ENCODE results near the gene BID. TPM values are rescaled to one million over a fixed set of nuclear protein-coding genes. Genes with fewer than 3 reads are reported as not detected.

The BID gene
- total and polyA plus RNA-seq, 4 donors, result 13.1 to 179 (median 37.5) TPM

GRCh38 chr22:17784776-17785175, 10.5 kb upstream of the BID start:
- 86 to 90% methylated on average over 11 of the region's 11 CpGs for WGBS, 2 donors
- no peak overlapping the region for H3K27ac ChIP-seq (ENCODE audit: low read depth in 1 of 2, low read length in 1 of 2)
- H3K4me1 ChIP-seq (ENCODE audit: control insufficient read depth in 5 of 5, insufficient read depth in 5 of 5, low read length in 5 of 5), result peaks cover 0 to 13% (median 8%) of the 10 kb centered on the region in 5 donors
- no peak overlapping the region for H3K9ac ChIP-seq (ENCODE audit: insufficient read depth in 1 of 2, low read length in 2 of 2)
- DNase-seq (no peak), ATAC-seq (ENCODE audit: insufficient read depth, low FRiP score) (no peak)
- no peak for TF ChIP-seq CTCF (IDR thresholded peaks at IDR 0.05; ENCODE audit: control extremely low read depth, extremely low read depth)
- peaks cover 0 to 3% (median 0%) of the 10 kb centered on the region in 4 donors for H3K9me3 ChIP-seq (ENCODE audit: control insufficient read depth in 4 of 4, insufficient read depth in 3 of 4, low read length in 3 of 4)
- H3K4me3 ChIP-seq, result no peak overlapping the region
- peaks cover 0 to 5% (median under 1%) of the 10 kb centered on the region in 4 donors for H3K36me3 ChIP-seq (ENCODE audit: control insufficient read depth in 4 of 4, insufficient read depth in 4 of 4, low read length in 4 of 4)
- H3K27me3 ChIP-seq (ENCODE audit: control insufficient read depth in 3 of 3, insufficient read depth in 3 of 3, low read length in 2 of 3), result peaks cover 0 to 3% (median 0%) of the 10 kb centered on the region in 3 donors

- ATAC-seq (ENCODE audit: insufficient read depth, low FRiP score) (no peak), DNase-seq (no peak)
- Histone ChIP-seq H3K9ac (ENCODE audit: insufficient read depth in 1 of 2, low read length in 2 of 2) (no peak overlapping the region), H3K4me1 (ENCODE audit: control insufficient read depth in 5 of 5, insufficient read depth in 5 of 5, low read length in 5 of 5) (peaks cover 0 to 13% (median 8%) of the 10 kb centered on the region in 5 donors), H3K27ac (ENCODE audit: low read depth in 1 of 2, low read length in 1 of 2) (no peak overlapping the region), H3K9me3 (ENCODE audit: control insufficient read depth in 4 of 4, insufficient read depth in 3 of 4, low read length in 3 of 4) (peaks cover 0 to 3% (median 0%) of the 10 kb centered on the region in 4 donors), H3K36me3 (ENCODE audit: control insufficient read depth in 4 of 4, insufficient read depth in 4 of 4, low read length in 4 of 4) (peaks cover 0 to 2% (median under 1%) of the 10 kb centered on the region in 4 donors), H3K4me3 (no peak overlapping the region), H3K27me3 (ENCODE audit: control insufficient read depth in 3 of 3, insufficient read depth in 3 of 3, low read length in 2 of 3) (peaks cover 0 to 3% (median 0%) of the 10 kb centered on the region in 3 donors)
- no peak for TF ChIP-seq CTCF (IDR thresholded peaks at IDR 0.05; ENCODE audit: control extremely low read depth, extremely low read depth)
- WGBS, 2 donors, result 82 to 85% methylated on average over 18 of the region's 18 CpGs
Observed at GRCh38 chr22:17783773-17784480, 9.7 kb upstream of the BID start.

- Histone ChIP-seq H3K9ac (ENCODE audit: insufficient read depth in 1 of 2, low read length in 2 of 2) (no peak overlapping the region), H3K27ac (ENCODE audit: low read depth in 1 of 2, low read length in 1 of 2) (no peak overlapping the region), H3K9me3 (ENCODE audit: control insufficient read depth in 4 of 4, insufficient read depth in 3 of 4, low read length in 3 of 4) (peaks cover 0 to 3% (median 0%) of the 10 kb centered on the region in 4 donors), H3K36me3 (ENCODE audit: control insufficient read depth in 4 of 4, insufficient read depth in 4 of 4, low read length in 4 of 4) (peaks cover 0 to 1% (median 0%) of the 10 kb centered on the region in 4 donors), H3K4me1 (ENCODE audit: control insufficient read depth in 5 of 5, insufficient read depth in 5 of 5, low read length in 5 of 5) (peaks cover 0 to 13% (median 8%) of the 10 kb centered on the region in 5 donors), H3K27me3 (ENCODE audit: control insufficient read depth in 3 of 3, insufficient read depth in 3 of 3, low read length in 2 of 3) (peaks cover 0 to 3% (median 0%) of the 10 kb centered on the region in 3 donors), H3K4me3 (no peak overlapping the region)
- WGBS, 2 donors, result 81% methylated on average over 9 of the region's 9 CpGs
- no peak for ATAC-seq (ENCODE audit: insufficient read depth, low FRiP score)
- DNase-seq, result no peak
- TF ChIP-seq CTCF (IDR thresholded peaks at IDR 0.05; ENCODE audit: control extremely low read depth, extremely low read depth), result no peak
Observed at GRCh38 chr22:17783312-17783711, 9.0 kb upstream of the BID start.

Data from lung (tissue), 12 donors.